HG02678 (cell line): Measurements from ENCODE around the gene CDH23.

Experiments
- ATAC-seq: cut with Tn5 transposase; IDR thresholded peaks from one replicate; pipeline ENCODE4 v1.9.1; 2021; ENCODE audit warnings: mild to moderate bottlenecking, moderate library complexity; ENCODE audit not compliant: unreplicated experiment

CDH23 gene

GRCh38 chr10:71577345-71577744 is 180.6 kb downstream of the CDH23 start:
- ATAC-seq, result no peak

GRCh38 chr10:71578069-71578468 is 181.3 kb downstream of the CDH23 start:
- ATAC-seq, result no peak

GRCh38 chr10:71579668-71580067 is 182.9 kb downstream of the CDH23 start:
- no peak for ATAC-seq

- no peak for ATAC-seq
Observed at GRCh38 chr10:71580415-71580814, 183.7 kb downstream of the CDH23 start.

- no peak for ATAC-seq
Observed at GRCh38 chr10:71580926-71581325, 184.2 kb downstream of the CDH23 start.

- ATAC-seq, result no peak
Observed at GRCh38 chr10:71581376-71581775, 184.7 kb downstream of the CDH23 start.

- no peak for ATAC-seq
Observed at GRCh38 chr10:71582019-71582418, 185.3 kb downstream of the CDH23 start.

- ATAC-seq, result no peak
Observed at GRCh38 chr10:71582506-71583475, 186.1 kb downstream of the CDH23 start.

GRCh38 chr10:71584461-71584860 is 187.7 kb downstream of the CDH23 start:
- no peak for ATAC-seq

- ATAC-seq, result no peak
Observed at GRCh38 chr10:71584902-71585563, 188.3 kb downstream of the CDH23 start.

GRCh38 chr10:71585564-71586290 is 189.0 kb downstream of the CDH23 start:
- no peak for ATAC-seq

- no peak for ATAC-seq
Observed at GRCh38 chr10:71587941-71588573, 191.3 kb downstream of the CDH23 start.

GRCh38 chr10:71588685-71589084 is 192.0 kb downstream of the CDH23 start:
- ATAC-seq, result no peak

- no peak for ATAC-seq
Observed at GRCh38 chr10:71589617-71590551, 193.2 kb downstream of the CDH23 start.

- ATAC-seq, result no peak
Observed at GRCh38 chr10:71590781-71591350, 194.1 kb downstream of the CDH23 start.

GRCh38 chr10:71594934-71595571 is 198.3 kb downstream of the CDH23 start:
- no peak for ATAC-seq

GRCh38 chr10:71595649-71596048 is 198.9 kb downstream of the CDH23 start:
- no peak for ATAC-seq

GRCh38 chr10:71596127-71596526 is 199.4 kb downstream of the CDH23 start:
- no peak for ATAC-seq

- ATAC-seq, result no peak
Observed at GRCh38 chr10:71596759-71597158, 200.0 kb downstream of the CDH23 start.
